Type B pancreatic cell (in vitro differentiated cells): ENCODE data around the gene BTRC. TPM values are rescaled to one million over a fixed set of nuclear protein-coding genes. Genes with fewer than 3 reads are reported as not detected.

Experiments used
- DNase-seq: peaks from one replicate; pipeline ENCODE4 v3.0.0; 2021; ENCODE audit warnings: mixed read lengths; ENCODE audit not compliant: unreplicated experiment; ENCODE audit errors: extremely low spot score
- H3K27ac Mint-ChIP-seq: 2 replicates; pipeline ENCODE4 v1.8.0; 2021; ENCODE audit warnings: mild to moderate bottlenecking, mixed read lengths
- H3K27me3 Mint-ChIP-seq: 2 replicates; pipeline ENCODE4 v1.8.0; 2021; ENCODE audit warnings: mixed read lengths
- H3K36me3 Mint-ChIP-seq: 2 replicates; pipeline ENCODE4 v1.8.0; 2021; ENCODE audit warnings: mixed read lengths
- H3K4me1 Mint-ChIP-seq: one replicate; pipeline ENCODE4 v1.8.0; 2021; ENCODE audit warnings: mixed read lengths; ENCODE audit not compliant: unreplicated experiment
- H3K4me3 Mint-ChIP-seq: 2 replicates; pipeline ENCODE4 v1.8.0; 2021; ENCODE audit warnings: mild to moderate bottlenecking, mixed read lengths
- H3K9me3 Mint-ChIP-seq: 2 replicates; pipeline ENCODE4 v1.8.0; 2021; ENCODE audit warnings: mixed read lengths
- total RNA-seq: library from RNA; stranded (reverse); gene quantifications from 2 replicates; pipeline ENCODE4 v1.2.1, GENCODE V29; 2021; ENCODE audit warnings: low replicate concordance
- TF ChIP-seq, protein P1 (sequence below): fragments of 200-600 bp; sonication (generic); conservative IDR thresholded peaks from 2 replicates; pipeline ENCODE4 v1.5.0; 2021; ENCODE audit warnings: antibody characterized with exemption, mild to moderate bottlenecking

Gene BTRC
- total RNA-seq, 1 donor from 2014 or later: 35.2 TPM

DNA sequence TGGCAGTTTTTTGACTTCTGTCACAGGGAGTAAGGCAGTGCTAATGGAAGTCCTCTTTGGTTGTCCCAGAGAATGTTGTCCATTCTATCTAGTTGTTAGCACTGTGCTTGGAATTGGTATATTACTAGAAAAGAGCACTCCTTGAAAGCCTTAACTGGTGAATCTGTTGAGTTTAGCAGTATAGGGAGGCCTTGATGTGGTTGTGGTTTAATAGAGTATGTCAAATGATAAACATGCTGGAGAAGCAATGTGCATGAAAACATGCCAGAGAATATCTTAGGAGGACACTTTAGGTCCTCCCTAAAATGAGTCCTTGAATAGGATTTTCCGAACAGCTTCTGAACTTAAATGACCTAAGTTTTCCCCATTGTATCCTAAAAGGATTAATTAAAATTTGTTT lies 98.6 kb downstream of the BTRC start:
- Mint-ChIP-seq H3K4me1 (peaks cover 25% of the 10 kb centered on the region), H3K9me3 (no peaks in the 10 kb centered on the region), H3K27me3 (peaks cover 11% of the 10 kb centered on the region), H3K27ac (no peak overlapping the region), H3K4me3 (no peak overlapping the region), H3K36me3 (no peaks in the 10 kb centered on the region)
- DNase-seq: no peak
- TF ChIP-seq, protein P1, sequence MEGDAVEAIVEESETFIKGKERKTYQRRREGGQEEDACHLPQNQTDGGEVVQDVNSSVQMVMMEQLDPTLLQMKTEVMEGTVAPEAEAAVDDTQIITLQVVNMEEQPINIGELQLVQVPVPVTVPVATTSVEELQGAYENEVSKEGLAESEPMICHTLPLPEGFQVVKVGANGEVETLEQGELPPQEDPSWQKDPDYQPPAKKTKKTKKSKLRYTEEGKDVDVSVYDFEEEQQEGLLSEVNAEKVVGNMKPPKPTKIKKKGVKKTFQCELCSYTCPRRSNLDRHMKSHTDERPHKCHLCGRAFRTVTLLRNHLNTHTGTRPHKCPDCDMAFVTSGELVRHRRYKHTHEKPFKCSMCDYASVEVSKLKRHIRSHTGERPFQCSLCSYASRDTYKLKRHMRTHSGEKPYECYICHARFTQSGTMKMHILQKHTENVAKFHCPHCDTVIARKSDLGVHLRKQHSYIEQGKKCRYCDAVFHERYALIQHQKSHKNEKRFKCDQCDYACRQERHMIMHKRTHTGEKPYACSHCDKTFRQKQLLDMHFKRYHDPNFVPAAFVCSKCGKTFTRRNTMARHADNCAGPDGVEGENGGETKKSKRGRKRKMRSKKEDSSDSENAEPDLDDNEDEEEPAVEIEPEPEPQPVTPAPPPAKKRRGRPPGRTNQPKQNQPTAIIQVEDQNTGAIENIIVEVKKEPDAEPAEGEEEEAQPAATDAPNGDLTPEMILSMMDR: no peak

DNA sequence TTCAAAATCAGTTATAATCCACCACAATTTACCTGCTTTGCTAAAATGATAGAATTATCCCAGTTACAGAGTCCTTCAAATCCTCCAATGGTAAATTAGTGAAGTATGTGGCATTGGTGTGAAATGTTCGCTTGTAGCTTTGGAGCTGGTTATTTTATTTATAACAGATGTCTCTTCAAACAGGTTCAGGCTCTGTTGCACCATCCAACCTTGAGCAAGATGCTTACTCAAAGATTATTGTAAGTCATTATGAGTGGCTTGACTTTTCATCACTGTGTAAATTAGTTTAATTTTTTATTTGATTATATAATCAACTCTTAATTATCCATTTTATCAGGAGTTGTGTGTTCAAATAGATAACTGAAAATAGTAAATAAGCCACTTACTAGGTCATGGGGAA lies 99.4 kb downstream of the BTRC start:
- Mint-ChIP-seq H3K4me1 (peaks cover 25% of the 10 kb centered on the region), H3K27me3 (peaks cover 11% of the 10 kb centered on the region), H3K36me3 (no peaks in the 10 kb centered on the region), H3K9me3 (no peaks in the 10 kb centered on the region), H3K4me3 (no peak overlapping the region), H3K27ac (no peak overlapping the region)
- DNase-seq: no peak
- TF ChIP-seq, protein P1: no peak

DNA sequence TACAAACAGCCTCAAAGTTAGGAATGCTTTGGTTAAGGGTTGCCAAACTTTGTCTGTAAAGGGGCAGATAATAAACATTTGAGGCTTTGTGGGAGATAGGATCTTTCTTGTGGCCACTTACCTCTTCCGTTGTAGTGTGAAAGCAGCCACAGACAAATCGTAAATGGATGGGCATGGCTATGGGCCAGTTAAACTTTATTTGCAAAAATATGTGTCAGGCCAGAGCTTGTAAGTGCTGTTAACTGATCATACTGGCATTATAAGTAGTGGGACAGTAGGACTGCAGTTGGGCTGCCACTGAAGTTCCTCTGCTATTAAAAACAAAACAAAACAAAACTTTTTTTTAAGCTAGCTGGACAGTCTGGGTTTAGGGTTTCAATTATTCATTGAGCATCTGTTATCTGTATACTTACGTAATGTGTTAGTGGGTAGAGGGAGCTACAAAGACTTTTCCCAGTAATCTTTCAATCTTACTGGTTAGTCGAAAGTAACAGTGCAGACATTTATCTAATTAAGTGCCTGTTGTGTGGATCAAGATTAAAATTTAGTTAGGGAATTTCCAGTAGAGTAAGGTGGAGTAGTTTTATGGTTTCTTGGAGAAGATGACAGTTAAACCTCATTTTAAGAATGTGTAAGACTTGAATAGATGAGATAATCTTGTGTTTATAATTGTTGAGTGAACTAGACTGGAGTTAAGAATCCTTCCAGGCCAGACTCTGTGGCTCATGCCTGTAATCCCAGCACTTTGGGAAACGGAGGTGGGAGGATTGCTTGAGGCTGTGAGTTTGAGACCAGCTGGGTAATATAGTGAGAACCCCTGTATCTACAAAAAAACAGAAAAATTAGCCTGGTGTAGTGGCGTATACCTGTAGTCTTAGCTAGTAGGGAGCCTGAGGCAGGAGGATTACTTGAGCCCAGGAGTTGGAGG lies 100.1 kb downstream of the BTRC start:
- no peak overlapping the region for H3K4me3 Mint-ChIP-seq
- H3K27me3 Mint-ChIP-seq: peaks cover 10% of the 10 kb centered on the region
- no peak overlapping the region for H3K27ac Mint-ChIP-seq
- no peaks in the 10 kb centered on the region for H3K36me3 Mint-ChIP-seq
- no peaks in the 10 kb centered on the region for H3K9me3 Mint-ChIP-seq
- H3K4me1 Mint-ChIP-seq: peaks cover 25% of the 10 kb centered on the region
- TF ChIP-seq, protein P1: no peak
- no peak for DNase-seq

DNA sequence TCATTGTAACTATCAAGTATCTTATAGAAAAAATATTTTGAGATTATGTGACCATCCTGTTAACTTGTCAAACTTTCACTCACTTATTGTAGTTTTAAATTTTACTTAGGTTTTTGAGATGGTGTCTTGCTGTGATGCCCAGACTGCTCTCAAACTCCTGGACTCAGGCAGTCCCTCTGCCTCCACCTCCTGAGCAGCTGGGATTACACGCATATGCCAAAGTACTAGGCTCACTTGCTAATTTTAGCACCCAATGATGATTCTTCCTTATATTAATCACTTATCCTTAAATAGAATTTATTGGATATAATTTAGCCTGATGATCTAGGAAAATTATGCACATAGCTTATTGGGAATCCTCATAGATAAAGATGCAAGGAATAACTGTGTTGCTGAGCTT lies 104.9 kb downstream of the BTRC start:
- Mint-ChIP-seq H3K4me3 (no peak overlapping the region), H3K9me3 (no peaks in the 10 kb centered on the region), H3K36me3 (no peaks in the 10 kb centered on the region), H3K4me1 (peaks cover 4% of the 10 kb centered on the region), H3K27me3 (no peaks in the 10 kb centered on the region), H3K27ac (no peak overlapping the region)
- TF ChIP-seq, protein P1: no peak
- DNase-seq: no peak

DNA sequence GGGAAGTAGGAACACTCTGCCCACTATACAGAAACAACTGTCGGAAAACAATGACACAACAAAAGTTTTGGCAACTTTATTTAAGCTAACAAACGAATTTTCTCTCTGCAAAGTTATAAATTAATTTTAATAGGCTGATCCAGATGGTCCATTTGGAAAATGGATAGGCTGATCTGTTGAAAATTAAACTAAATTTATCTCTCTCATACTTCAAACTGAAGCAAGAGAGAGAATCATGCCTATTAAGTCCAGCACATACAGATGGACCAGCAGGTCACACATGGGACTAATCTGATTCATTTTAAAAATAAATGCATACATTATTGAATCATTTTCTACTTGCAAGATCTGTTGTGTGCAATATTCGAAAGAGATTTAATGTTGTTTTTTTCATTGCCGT lies 110.1 kb downstream of the BTRC start:
- Mint-ChIP-seq H3K27me3 (no peaks in the 10 kb centered on the region), H3K9me3 (no peaks in the 10 kb centered on the region), H3K36me3 (no peaks in the 10 kb centered on the region), H3K4me1 (peaks cover 22% of the 10 kb centered on the region), H3K4me3 (no peak overlapping the region), H3K27ac (no peak overlapping the region)
- TF ChIP-seq, protein P1: no peak
- no peak for DNase-seq
